Measurements from ENCODE around the gene CALML5.

GRCh38 chr10:5450605-5451384 is 48.6 kb downstream of the CALML5 start:
- no peak for TF ChIP-seq CTCF (IDR thresholded peaks at IDR 0.05)
- TF ChIP-seq, protein P1, sequence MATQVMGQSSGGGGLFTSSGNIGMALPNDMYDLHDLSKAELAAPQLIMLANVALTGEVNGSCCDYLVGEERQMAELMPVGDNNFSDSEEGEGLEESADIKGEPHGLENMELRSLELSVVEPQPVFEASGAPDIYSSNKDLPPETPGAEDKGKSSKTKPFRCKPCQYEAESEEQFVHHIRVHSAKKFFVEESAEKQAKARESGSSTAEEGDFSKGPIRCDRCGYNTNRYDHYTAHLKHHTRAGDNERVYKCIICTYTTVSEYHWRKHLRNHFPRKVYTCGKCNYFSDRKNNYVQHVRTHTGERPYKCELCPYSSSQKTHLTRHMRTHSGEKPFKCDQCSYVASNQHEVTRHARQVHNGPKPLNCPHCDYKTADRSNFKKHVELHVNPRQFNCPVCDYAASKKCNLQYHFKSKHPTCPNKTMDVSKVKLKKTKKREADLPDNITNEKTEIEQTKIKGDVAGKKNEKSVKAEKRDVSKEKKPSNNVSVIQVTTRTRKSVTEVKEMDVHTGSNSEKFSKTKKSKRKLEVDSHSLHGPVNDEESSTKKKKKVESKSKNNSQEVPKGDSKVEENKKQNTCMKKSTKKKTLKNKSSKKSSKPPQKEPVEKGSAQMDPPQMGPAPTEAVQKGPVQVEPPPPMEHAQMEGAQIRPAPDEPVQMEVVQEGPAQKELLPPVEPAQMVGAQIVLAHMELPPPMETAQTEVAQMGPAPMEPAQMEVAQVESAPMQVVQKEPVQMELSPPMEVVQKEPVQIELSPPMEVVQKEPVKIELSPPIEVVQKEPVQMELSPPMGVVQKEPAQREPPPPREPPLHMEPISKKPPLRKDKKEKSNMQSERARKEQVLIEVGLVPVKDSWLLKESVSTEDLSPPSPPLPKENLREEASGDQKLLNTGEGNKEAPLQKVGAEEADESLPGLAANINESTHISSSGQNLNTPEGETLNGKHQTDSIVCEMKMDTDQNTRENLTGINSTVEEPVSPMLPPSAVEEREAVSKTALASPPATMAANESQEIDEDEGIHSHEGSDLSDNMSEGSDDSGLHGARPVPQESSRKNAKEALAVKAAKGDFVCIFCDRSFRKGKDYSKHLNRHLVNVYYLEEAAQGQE (IDR thresholded peaks at IDR 0.05; ENCODE audit: insufficient read depth in 1 of 2, low read depth in 2 of 2, low read length in 1 of 2) = no peak
- no peak for TF ChIP-seq SIN3A (IDR thresholded peaks at IDR 0.05; ENCODE audit: borderline replicate concordance, insufficient read depth, low read depth, low read length)
